Subcutaneous abdominal adipose tissue (tissue), 5 donors: ENCODE results near the gene TRIM66.

ENCODE experiments used
- H3K27ac ChIP-seq: one replicate; pipeline ENCODE4 v1.7.0; 2013; ENCODE audit warnings: low read depth, mild to moderate bottlenecking, inconsistent platforms, low read length, moderate library complexity
- H3K27me3 ChIP-seq, 5 donors: one replicate each; pipeline ENCODE4 v1.7.0; 2013; ENCODE audit warnings: low read length in 5 of 5, inconsistent platforms in 1 of 5; ENCODE audit not compliant: control insufficient read depth in 5 of 5, insufficient read depth in 4 of 5
- H3K36me3 ChIP-seq, 5 donors: one replicate each; pipeline ENCODE4 v1.7.0; 2013; ENCODE audit warnings: low read length in 5 of 5; ENCODE audit not compliant: control insufficient read depth in 5 of 5, insufficient read depth in 5 of 5
- H3K4me1 ChIP-seq, 5 donors: one replicate each; pipeline ENCODE4 v1.7.0; 2013; ENCODE audit warnings: low read length in 5 of 5, mild to moderate bottlenecking in 3 of 5, moderate library complexity in 1 of 5; ENCODE audit not compliant: control insufficient read depth in 5 of 5, insufficient read depth in 5 of 5
- H3K4me3 ChIP-seq, 5 donors: one replicate each; pipeline ENCODE4 v1.7.0; 2013; ENCODE audit warnings: low read length in 5 of 5, low read depth in 1 of 5
- H3K9ac ChIP-seq, 5 donors: one replicate each; pipeline ENCODE4 v1.7.0; 2013; ENCODE audit warnings: low read length in 5 of 5, mild to moderate bottlenecking in 4 of 5, moderate library complexity in 3 of 5
- H3K9me3 ChIP-seq, 5 donors: one replicate each; pipeline ENCODE4 v1.7.0; 2013; ENCODE audit warnings: low read length in 5 of 5; ENCODE audit not compliant: control insufficient read depth in 5 of 5
- donor health status: healthy.
- donor health status: healthy.
- donor health status: healthy.
- donor health status: healthy.
- donor health status: healthy.

The TRIM66 gene

GRCh38 chr11:8704136-8704535 lies 21.7 kb upstream of the TRIM66 start:
- Histone ChIP-seq H3K27me3 (no peaks in the 10 kb centered on the region), H3K9ac (no peak overlapping the region), H3K9me3 (no peaks in the 10 kb centered on the region), H3K4me3 (no peak overlapping the region), H3K4me1 (peaks cover 12 to 55% (median 32%) of the 10 kb centered on the region in 5 donors), H3K36me3 (peaks cover 0 to 36% (median 34%) of the 10 kb centered on the region in 5 donors), H3K27ac (no peak overlapping the region)

GRCh38 chr11:8702598-8702915 lies 20.1 kb upstream of the TRIM66 start:
- Histone ChIP-seq H3K9ac (no peak overlapping the region), H3K27me3 (no peaks in the 10 kb centered on the region), H3K4me3 (no peak overlapping the region), H3K36me3 (peaks cover 0 to 50% (median 47%) of the 10 kb centered on the region in 5 donors), H3K27ac (no peak overlapping the region), H3K9me3 (no peaks in the 10 kb centered on the region), H3K4me1 (peaks cover 6 to 41% (median 16%) of the 10 kb centered on the region in 5 donors)

GRCh38 chr11:8701891-8702597 lies 19.6 kb upstream of the TRIM66 start:
- Histone ChIP-seq H3K4me3 (no peak overlapping the region), H3K4me1 (peaks cover 2 to 36% (median 11%) of the 10 kb centered on the region in 5 donors), H3K27me3 (no peaks in the 10 kb centered on the region), H3K36me3 (peaks cover under 1 to 55% (median 52%) of the 10 kb centered on the region in 5 donors), H3K9me3 (no peaks in the 10 kb centered on the region), H3K9ac (no peak overlapping the region), H3K27ac (no peak overlapping the region)

GRCh38 chr11:8699903-8700302 lies 17.4 kb upstream of the TRIM66 start:
- Histone ChIP-seq H3K9ac (peak overlapping the region in 3 of 5 donors; percentile 8 to 30 (median 13)), H3K27ac (peak overlapping the region; percentile 22), H3K4me3 (no peak overlapping the region), H3K9me3 (no peaks in the 10 kb centered on the region), H3K27me3 (no peaks in the 10 kb centered on the region), H3K36me3 (peaks cover 3 to 69% (median 66%) of the 10 kb centered on the region in 5 donors), H3K4me1 (peaks cover 0 to 24% (median 11%) of the 10 kb centered on the region in 5 donors)

GRCh38 chr11:8698917-8699441 lies 16.5 kb upstream of the TRIM66 start:
- Histone ChIP-seq H3K4me1 (peaks cover 0 to 22% (median 15%) of the 10 kb centered on the region in 5 donors), H3K9ac (no peak overlapping the region), H3K27me3 (no peaks in the 10 kb centered on the region), H3K4me3 (no peak overlapping the region), H3K27ac (no peak overlapping the region), H3K36me3 (peaks cover 3 to 73% (median 68%) of the 10 kb centered on the region in 5 donors), H3K9me3 (no peaks in the 10 kb centered on the region)

- Histone ChIP-seq H3K9me3 (no peaks in the 10 kb centered on the region), H3K4me3 (no peak overlapping the region), H3K36me3 (peaks cover 3 to 73% (median 67%) of the 10 kb centered on the region in 5 donors), H3K4me1 (peaks cover 5 to 28% (median 20%) of the 10 kb centered on the region in 5 donors), H3K27ac (no peak overlapping the region), H3K9ac (no peak overlapping the region), H3K27me3 (no peaks in the 10 kb centered on the region)
Observed at GRCh38 chr11:8698379-8698851, 15.9 kb upstream of the TRIM66 start.

GRCh38 chr11:8697054-8697453 lies 14.6 kb upstream of the TRIM66 start:
- Histone ChIP-seq H3K4me3 (no peak overlapping the region), H3K9me3 (no peaks in the 10 kb centered on the region), H3K27me3 (no peaks in the 10 kb centered on the region), H3K9ac (no peak overlapping the region), H3K36me3 (peaks cover 3 to 75% (median 67%) of the 10 kb centered on the region in 5 donors), H3K4me1 (peaks cover 6 to 30% (median 23%) of the 10 kb centered on the region in 5 donors), H3K27ac (no peak overlapping the region)

- H3K4me3 ChIP-seq = no peak overlapping the region
- H3K36me3 ChIP-seq = peaks cover 3 to 67% (median 62%) of the 10 kb centered on the region in 5 donors
- no peaks in the 10 kb centered on the region for H3K9me3 ChIP-seq
- no peaks in the 10 kb centered on the region for H3K27me3 ChIP-seq
- peaks cover 1 to 20% (median 16%) of the 10 kb centered on the region in 5 donors for H3K4me1 ChIP-seq
- H3K9ac ChIP-seq = no peak overlapping the region
- no peak overlapping the region for H3K27ac ChIP-seq
Observed at GRCh38 chr11:8694137-8694536, 11.7 kb upstream of the TRIM66 start.

- H3K27ac ChIP-seq = no peak overlapping the region
- H3K9ac ChIP-seq = no peak overlapping the region
- peaks cover 3 to 64% (median 57%) of the 10 kb centered on the region in 5 donors for H3K36me3 ChIP-seq
- no peaks in the 10 kb centered on the region for H3K27me3 ChIP-seq
- peaks cover 1 to 22% (median 19%) of the 10 kb centered on the region in 5 donors for H3K4me1 ChIP-seq
- no peaks in the 10 kb centered on the region for H3K9me3 ChIP-seq
- no peak overlapping the region for H3K4me3 ChIP-seq
Observed at GRCh38 chr11:8693555-8693954, 11.1 kb upstream of the TRIM66 start.

GRCh38 chr11:8693010-8693551 lies 10.6 kb upstream of the TRIM66 start:
- H3K27ac ChIP-seq = no peak overlapping the region
- peaks cover 3 to 59% (median 52%) of the 10 kb centered on the region in 5 donors for H3K36me3 ChIP-seq
- peaks cover 3 to 27% (median 23%) of the 10 kb centered on the region in 5 donors for H3K4me1 ChIP-seq
- no peak overlapping the region for H3K4me3 ChIP-seq
- no peaks in the 10 kb centered on the region for H3K9me3 ChIP-seq
- H3K27me3 ChIP-seq = no peaks in the 10 kb centered on the region
- no peak overlapping the region for H3K9ac ChIP-seq
